HG03095 (cell line): ENCODE measurements around the gene KRTAP10-10.
"Not testable (repeated sequence)": the region's sequence is repeated elsewhere in the genome, so short reads cannot be mapped to it uniquely, and the experiment has no call there.

Experiments
- ATAC-seq: cut with Tn5 transposase; IDR thresholded peaks from one replicate; pipeline ENCODE4 v1.9.1; 2021; ENCODE audit warnings: moderate library complexity; ENCODE audit not compliant: unreplicated experiment

The KRTAP10-10 gene

DNA sequence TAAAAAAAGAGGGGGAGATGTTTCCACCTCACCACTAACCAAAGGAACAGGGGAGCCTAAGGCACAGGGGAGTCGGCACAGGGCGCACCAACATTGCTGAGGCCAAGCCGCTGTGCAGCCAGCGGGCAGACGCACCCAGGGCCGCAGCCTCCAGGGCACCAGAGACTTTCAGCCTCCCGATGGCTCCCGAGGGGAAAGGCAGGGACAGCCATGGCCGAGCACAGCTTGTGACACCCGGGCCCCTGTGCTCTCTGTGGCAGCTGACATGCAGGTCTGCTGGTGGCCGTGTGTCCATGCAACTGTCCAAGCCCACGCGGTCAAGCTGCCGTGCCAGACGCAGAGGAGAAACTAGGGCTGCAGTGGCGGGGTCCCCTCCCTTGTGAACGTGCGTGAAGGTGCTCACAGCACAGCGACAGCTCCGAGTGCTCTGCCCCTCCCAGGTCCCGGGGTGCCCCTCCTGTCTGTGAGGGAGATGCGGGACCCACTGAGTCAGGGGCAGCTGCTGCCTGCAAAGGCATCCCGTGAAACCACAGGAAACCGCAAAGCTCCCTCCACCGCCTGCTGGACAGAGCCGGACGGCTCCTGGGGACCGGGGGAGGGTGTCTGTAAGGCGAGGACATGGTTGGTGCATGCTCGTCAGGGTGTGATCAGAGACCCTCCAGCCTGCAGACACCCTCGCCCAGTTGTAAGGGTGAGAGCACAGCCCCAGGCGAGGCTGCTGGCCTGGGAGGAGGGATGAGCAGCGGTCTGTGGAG is 11.6 kb downstream of the KRTAP10-10 start:
- no peak for ATAC-seq

DNA sequence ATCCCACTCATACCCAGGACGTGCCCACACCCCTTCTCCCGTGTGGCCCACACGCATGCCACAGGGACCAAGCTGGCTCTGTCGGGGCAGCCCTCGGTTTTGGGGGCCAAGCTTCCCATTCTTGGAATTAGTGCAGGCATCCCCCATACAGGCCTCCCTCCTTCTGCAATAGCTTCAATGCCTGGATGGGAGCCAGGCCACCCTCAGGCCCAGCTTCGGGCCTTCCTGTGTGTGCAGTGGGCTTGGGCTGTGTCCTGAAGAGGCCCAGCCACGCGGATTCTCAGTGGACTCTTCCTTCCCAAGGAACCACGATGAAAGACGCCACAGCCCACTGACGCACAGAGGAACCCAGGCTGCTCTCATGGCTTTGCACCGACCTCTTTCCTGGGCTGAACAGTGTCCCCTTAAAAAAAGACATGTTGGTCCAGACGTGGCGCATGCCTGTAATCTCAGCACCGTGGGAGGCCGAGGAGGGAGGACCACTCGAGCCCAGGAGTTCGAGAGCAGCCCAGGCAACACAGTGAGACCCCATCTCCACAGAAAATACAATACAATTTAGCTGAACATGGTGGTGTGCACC is 12.5 kb downstream of the KRTAP10-10 start:
- no peak for ATAC-seq

- ATAC-seq: no peak
Measured at GRCh38 chr21:44650265-44650972, 13.3 kb downstream of the KRTAP10-10 start.

DNA sequence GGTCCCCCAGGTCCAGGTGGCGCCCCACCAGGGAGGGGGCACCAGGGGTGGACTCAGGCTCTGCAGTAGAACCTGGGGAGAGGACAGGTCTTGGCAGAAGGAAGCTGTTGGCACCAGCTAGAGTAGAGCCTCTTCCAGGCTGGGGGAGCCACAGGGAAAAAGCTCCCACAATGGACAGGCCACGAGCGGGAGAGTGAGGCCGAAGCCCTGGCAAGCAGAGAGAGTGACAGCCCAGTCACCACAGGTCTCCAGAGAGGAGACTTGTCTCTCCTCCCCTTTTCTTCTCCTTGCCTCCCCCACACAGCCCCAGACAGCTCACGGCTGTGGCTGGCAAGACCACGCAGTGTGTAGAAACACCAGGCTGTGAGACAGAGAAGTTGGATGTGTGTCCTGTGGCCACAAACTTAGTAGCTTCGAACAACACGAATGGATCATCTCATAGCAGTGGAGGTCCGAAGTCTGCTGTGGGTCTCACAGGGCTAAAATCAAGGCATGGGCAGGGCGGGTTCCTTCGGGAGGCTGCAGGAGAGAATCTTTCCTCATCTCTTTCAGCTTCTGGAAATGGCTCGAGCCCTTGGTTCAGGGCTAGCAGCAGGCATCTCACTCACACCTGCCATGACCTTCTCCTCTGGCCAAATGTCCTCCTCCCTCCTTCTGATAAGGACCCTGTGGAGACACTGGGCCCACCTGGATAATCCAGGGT is 14.0 kb downstream of the KRTAP10-10 start:
- ATAC-seq: no peak

- no peak for ATAC-seq
Measured at GRCh38 chr21:44653123-44653522, 16.0 kb downstream of the KRTAP10-10 start.

- ATAC-seq: no peak
Measured at GRCh38 chr21:44653656-44654575, 16.8 kb downstream of the KRTAP10-10 start.

DNA sequence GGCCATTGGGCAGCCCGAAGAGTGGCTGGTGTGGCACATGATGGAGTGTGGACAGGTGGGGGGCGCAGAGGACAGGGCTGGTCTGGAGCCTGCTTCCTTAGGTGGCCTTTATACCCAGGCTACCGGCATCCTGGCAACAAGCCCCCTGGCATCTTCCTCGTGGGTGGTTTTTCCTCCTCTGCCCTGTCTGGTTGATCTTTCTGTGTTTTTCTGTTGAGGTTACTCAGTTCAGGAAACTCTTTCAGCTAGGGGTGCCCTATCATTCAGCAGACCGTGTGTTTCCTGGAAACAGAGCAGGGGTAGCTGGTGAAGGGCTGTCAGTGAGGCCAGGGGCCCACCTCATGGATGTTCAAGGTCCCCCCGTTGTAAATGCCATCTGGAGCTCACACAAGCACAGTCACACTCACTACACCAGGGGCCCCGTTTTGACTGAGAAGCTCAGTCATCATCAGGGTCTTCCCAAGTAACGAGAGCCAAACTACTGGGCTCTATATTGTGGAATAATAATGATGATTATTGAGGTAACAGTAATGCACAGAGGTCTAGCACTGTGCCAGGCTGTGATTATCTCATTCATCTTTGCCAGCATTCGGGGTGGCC is 17.5 kb downstream of the KRTAP10-10 start, which contains the start of gene KRTAP12-4:
Gene KRTAP12-4, minus strand, starts transcription at position 84 of the 600 bp plus-strand sequence. Its CDS starts 45 bp downstream, at position 39.
- ATAC-seq: no peak

DNA sequence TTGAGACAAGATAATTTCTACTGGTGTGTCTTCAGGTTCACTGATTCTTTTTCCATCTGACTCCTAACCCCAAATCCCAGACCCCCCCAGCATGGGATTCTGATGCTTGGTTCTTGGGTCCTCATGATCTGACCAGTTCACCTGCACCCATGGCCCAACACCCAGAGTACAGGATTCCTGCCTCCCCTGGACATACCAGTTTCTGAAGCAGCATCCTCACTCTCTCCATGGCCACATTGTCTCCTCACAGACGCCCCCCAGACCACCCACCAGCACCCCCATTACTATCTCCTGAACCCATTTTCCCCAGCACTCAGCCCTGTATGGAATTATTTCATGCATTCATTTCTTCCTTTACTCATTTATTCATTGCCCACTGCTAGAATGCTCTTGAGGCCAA is 19.7 kb downstream of the KRTAP10-10 start:
- ATAC-seq: no peak

- no peak for ATAC-seq
Measured at GRCh38 chr21:44657635-44658540, 20.7 kb downstream of the KRTAP10-10 start, which contains the start of gene KRTAP12-3. TSS of gene KRTAP12-3 (plus strand) at chr21:44657932. CDS start at chr21:44657980, 48 bp downstream.

DNA sequence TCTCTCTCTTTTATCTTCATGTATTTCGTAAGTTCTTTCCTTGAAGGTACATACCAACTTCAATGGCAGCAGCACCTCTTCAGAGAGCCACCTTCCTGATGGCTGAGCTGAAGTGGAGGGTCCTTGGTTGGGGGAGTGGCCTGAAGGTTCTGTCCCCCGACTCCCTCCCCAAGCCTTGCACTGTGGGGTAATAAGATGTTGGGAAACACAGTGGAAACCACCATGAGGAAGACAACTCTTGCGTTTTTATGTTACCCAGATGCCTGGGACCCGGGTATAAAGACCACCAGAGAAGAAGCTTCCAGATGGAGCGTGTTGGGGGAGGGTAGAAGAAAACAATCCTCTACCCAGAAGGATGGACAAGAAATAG is 21.4 kb downstream of the KRTAP10-10 start:
- ATAC-seq: no peak

DNA sequence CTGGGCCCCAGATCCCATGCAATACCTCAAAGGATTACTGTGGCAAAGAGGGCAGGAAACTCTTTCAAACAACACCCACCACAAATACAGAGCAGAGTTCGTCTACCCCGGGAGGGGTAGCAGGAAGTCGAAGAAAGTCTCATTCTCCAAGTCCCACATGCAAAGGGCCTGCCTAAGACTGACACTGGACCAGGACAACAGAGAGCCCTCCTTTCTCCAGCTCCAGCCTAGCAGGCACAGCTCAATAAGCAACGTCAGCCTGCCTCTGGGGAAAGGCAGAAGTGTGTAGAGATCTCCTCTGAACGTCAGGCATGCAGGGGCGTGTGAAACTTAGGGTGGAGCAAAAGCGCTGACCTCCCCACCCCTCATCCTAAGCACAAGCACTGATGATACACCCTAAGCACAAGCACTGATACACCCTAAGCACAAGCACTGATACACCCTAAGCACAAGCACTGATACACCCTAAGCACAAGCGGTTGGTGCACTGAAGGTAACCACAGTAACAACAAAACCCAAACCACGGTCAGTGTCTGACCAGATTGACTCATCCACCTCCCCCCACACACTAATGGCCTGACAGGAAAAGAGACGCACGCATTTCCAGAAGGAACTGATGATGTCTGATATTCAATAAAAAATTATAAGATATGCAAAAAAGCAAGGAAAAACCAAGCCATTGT is 21.9 kb downstream of the KRTAP10-10 start:
- ATAC-seq: no peak

DNA sequence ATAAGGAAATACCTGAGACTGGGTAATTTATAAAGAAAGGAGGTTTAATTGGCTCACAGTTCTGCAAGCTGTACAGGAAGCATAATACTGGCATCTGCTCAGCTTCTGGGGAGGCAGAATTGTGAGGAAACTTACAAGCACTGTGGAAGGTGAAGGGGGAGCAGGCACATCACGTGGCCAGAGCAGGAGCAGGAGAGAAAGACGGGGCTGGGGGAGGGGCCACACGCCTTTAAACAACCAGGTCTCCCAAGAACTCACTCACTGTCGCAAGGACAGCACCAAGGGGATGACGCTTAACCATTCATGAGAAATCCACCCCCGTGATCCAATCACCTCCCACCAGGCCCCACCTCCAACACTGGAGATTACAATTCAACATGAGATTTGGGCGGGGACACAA is 24.4 kb downstream of the KRTAP10-10 start:
- not testable (repeated sequence) for ATAC-seq

DNA sequence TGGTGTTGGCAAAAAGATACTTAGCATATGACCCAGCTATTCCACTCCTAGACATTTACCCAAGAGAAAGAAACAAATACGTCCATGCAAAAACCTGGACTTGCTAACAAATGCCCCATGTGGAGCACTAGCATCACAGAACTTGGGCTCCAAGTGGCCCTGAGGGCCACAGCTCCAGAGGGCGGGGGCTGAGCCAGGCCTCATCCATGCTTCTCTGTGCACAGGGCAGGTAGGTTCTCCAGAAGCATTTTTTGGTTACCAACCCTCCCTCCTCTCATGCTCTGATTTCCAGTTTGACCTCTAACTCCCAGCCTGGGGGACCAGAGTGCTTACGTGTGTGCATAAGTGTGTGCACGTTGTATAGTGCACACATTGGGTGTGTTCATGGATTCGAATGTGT is 27.5 kb downstream of the KRTAP10-10 start:
- no peak for ATAC-seq

DNA sequence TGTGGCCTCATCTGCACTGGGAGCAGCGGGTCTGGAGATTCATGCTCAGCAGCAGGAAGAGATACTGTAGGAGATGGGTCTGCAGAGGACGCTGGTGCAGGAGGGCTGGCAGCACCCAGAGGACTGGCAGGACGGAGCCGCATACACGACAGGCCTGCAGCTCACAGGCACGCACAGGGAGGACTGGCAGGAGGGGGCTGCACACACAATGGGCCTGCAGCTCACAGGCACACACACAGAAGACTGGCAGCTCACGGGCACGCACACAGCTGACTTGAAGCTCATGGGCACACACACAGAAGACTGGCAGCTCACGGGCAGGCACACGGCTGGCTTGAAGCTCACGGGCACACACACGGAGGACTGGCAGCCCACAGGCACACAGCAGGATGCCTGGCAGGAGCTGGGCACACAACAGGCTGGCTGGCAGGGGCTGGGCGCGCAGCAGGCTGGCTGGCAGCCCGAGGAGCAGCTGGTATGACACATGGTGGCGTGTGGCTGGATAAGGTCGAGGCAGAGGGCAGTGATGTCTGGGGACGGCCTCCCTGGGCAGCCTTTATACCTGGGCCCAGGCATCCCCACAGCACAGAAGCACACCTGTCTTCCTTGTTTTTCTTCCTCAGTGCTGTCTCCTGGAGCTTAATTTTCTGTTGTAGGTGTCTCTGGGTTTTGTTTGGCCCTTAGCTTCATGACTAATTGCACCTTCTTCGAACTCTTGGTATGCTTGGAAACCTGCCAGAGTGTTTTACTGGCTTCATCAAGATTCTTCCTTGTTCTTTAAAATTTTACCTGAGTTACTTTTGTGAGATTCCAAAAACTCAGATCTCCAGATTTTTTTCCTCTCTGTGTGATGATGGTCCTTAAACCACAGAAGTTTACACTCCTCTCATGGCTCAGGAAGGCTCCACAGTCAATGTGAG is 29.5 kb downstream of the KRTAP10-10 start, which contains the start of gene KRTAP12-2:
Gene KRTAP12-2, minus strand, starts transcription at position 527 of the 920 bp plus-strand sequence. Its CDS starts 41 bp downstream, at position 486.
- ATAC-seq: no peak

GRCh38 chr21:44667612-44668011 is 30.5 kb downstream of the KRTAP10-10 start:
- no peak for ATAC-seq

DNA sequence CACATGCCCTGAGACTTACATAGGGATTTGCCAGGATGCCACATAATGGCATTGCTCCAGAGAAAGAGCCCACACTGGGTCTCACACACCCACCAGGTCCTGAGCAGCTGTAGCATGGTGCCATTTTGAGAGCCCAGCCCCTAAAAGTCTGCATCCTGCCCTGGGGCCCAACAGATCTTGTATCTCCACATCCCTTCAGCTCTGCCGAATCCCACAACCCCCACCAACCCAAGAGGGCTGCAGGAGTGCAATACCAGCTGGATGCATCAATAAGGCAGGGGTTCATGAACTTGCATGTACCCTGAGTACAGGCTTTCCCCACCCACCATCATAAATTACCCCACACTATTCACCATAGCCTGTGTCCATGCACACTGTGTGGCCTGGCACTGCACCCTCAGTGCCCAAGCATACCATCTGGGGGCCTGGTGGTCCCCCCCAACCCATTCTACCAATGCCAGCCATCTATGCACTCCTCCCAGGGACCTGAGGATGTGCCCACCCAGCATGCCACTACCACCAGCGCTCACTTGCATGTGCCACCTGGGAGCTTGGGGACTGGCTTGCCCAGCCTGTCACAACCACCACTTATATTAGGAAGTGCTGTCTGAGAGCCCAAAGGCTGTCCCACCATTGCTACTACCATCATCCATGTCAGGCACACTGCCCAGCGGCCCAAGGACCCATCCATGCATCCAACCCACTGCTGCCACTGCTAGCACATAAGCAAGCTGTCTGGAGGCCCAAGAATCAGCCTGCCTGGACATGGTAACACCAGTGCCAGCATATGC is 33.7 kb downstream of the KRTAP10-10 start:
- ATAC-seq: no peak
